Fibroblast of the aortic adventitia (primary cell): Measurements from ENCODE around the gene LCLAT1. TPM values are rescaled to one million over a fixed set of nuclear protein-coding genes. Genes with fewer than 3 reads are reported as not detected.

Experiments used
- DNase-seq: peaks from one replicate; pipeline ENCODE4 v3.0.0-alpha.2; 2010; ENCODE audit warnings: low read depth
- H3K4me3 ChIP-seq: 2 replicates; pipeline ENCODE4 v1.5.1; 2011; ENCODE audit warnings: low read depth, mild to moderate bottlenecking, control low read depth, low read length, moderate library complexity
- total RNA-seq: library from RNA; depleted of rRNA; stranded (reverse); fragments of >200 nt; gene quantifications from 2 replicates; pipeline ENCODE4 v1.2.3, GENCODE V29; 2012; ENCODE audit warnings: low replicate concordance
- TF ChIP-seq, protein P1 (sequence below): IDR thresholded peaks from 2 replicates; pipeline ENCODE4 v1.5.1; 2011; ENCODE audit warnings: mild to moderate bottlenecking, low read length, control low read depth, inconsistent platforms; ENCODE audit not compliant: insufficient read depth

LCLAT1 gene
- 21.5 and 31.9 TPM in 2 replicates for total RNA-seq

DNA sequence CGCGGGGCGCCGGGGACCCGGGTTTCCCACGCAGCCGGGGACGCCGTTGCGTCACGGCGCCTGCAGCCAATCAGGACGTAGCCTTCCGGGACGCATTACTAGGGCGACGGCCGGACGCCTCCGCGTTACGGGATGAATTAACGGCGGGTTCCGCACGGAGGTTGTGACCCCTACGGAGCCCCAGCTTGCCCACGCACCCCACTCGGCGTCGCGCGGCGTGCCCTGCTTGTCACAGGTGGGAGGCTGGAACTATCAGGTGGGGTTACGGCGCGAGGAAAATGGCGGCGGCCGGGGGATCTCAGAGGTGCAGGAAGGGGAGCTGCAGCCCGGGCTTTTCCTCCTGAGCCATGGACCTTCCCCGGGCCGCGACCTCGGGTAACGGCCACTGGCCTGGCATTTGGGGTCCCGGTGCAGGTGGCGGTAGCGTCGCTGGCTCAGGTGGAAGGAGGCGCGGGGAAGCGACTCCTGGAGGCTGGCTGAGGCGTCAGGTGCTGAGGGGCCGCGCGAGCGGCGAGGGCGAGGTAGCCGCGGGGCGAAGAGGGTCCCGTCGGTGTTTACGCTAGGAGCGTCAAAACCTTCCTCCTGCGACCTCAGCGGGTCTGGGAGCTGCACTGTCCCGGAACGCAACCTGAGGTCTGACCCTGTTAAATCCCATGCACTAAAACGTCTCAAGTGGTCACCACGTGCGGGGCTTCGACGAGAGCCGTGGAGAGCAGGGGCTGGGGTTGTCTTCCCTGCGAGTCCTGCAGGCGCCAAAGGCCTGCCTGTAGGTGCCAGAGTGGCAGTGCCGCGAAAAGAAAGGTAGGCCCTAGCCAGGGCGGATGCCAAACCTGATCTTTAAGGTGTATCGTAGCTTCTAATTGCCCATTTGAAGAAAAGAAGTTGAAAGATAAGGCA is at the start of gene LCLAT1:
LCLAT1 (plus strand) TSS at position 98 of the 897 bp plus-strand sequence. CDS start 78,345 bp downstream, outside the sequence.
- peak; percentile 68 for DNase-seq
- TF ChIP-seq, protein P1, sequence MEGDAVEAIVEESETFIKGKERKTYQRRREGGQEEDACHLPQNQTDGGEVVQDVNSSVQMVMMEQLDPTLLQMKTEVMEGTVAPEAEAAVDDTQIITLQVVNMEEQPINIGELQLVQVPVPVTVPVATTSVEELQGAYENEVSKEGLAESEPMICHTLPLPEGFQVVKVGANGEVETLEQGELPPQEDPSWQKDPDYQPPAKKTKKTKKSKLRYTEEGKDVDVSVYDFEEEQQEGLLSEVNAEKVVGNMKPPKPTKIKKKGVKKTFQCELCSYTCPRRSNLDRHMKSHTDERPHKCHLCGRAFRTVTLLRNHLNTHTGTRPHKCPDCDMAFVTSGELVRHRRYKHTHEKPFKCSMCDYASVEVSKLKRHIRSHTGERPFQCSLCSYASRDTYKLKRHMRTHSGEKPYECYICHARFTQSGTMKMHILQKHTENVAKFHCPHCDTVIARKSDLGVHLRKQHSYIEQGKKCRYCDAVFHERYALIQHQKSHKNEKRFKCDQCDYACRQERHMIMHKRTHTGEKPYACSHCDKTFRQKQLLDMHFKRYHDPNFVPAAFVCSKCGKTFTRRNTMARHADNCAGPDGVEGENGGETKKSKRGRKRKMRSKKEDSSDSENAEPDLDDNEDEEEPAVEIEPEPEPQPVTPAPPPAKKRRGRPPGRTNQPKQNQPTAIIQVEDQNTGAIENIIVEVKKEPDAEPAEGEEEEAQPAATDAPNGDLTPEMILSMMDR: no peak
- H3K4me3 ChIP-seq: peak within 1 kb of the TSS; percentile 94

DNA sequence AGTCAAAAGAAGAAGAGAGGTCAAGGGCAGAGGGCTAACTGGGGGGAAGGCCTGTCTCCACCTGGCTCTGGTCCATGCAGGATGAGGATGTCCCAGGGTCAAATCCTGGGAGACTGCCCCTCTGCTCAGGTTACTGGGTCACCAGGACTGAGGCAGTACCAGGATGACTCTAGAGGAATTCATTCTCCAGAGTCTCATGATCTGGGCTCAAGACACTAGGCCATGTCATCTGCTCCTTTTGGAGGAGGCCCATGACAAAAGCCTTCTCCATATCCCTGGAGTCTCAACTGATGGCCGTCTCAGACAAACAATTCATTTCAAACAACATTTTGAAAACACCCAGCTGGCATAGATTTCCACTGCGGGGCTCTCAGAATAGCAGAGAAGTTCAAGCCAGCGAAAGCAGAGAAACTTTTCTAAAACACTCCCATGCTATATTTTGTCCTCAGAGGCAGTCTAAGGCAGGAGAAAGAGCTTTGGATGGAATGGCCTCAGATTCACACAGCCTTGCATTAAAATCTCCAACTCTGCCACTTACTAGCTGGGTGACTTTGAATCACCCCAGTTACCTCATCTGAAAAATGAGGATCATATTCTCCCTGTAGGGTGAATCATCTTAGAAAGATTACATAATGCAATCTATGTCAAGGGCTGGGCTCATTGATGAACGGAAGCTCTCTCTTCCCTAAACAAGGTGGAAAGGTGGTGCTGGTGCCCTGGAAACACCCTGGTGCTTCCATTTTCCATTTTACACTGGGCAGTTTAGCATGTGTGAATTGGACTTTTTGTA is 48.8 kb upstream of the LCLAT1 start:
- no peak overlapping the region for H3K4me3 ChIP-seq
- TF ChIP-seq, protein P1: no peak
- DNase-seq: no peak

DNA sequence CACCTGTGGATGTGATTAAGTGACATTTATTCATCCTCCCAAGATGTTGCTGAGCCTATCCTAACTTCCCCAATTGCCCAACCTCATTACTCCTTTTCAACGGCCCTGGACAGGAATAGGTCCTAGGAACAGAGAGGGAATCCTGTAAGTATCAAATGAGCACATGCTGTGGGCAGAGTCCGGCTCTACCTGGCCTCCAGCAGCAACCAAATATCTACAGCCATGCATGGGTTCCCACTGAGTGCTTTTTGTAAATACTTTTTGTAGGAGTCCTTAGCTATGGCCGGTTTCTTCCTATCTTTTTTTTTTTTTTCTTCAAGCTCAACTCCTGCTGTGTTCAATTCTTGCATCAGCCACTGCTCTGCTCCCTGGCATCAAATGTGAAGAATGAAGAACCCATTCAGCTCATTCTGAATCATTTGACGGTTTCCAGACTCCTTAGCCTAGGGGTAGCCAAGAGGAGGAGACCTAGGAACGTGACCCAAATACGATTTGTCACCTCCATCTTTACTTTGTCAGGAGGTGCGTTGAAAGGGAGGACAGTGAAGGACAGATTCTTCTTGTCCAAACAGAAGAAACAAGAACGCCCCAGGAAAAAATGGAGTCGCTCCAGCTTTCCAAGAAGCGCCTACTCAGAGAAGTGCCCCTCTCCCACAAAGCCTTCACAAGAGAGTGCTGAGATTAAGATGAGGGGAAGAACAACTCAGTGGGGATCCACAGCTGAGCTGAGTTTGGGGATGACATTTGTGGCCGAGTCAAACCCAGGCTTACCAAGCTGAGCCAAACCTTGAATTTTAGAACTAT is 46.7 kb upstream of the LCLAT1 start:
- TF ChIP-seq, protein P1: no peak

DNA sequence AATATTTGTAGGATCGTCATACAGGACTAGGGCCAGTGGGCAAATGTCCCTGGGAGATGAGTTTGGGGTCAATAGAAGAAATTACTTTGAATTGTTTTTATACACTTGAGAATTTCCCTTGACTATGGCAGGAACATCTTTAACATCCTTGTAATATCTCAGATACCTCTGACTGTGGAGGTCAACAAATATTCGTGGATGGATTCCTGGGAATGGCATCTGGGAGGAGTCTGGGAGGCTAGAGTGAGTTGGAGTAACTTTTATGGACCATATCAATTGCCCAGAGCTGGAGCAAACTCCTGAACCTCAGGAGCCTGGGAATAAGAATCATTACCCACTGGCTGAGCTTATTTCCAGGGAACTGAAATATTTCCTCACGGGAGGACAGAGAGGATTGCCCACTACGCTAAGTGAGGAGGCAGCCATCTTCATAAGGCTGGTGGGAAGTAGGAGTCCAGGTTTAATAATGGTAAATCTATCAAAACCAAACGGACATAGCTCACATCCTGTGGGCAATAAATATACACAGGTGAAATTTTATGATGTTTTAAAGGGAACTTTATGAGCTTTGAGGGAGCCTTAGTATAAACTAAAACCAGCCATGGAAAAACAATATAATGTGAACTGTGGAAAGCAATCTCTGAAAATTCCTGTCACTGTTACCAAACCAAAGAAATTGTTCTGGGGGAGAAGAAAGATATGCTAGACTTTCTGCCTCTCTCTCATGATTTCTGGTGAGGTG is 44.4 kb upstream of the LCLAT1 start:
- no peak overlapping the region for H3K4me3 ChIP-seq
- TF ChIP-seq, protein P1: no peak
- no peak for DNase-seq

More for the DNA sequence above, 46.7 kb upstream of the LCLAT1 start:
- peak; percentile 92 for DNase-seq
- no peak overlapping the region for H3K4me3 ChIP-seq

DNA sequence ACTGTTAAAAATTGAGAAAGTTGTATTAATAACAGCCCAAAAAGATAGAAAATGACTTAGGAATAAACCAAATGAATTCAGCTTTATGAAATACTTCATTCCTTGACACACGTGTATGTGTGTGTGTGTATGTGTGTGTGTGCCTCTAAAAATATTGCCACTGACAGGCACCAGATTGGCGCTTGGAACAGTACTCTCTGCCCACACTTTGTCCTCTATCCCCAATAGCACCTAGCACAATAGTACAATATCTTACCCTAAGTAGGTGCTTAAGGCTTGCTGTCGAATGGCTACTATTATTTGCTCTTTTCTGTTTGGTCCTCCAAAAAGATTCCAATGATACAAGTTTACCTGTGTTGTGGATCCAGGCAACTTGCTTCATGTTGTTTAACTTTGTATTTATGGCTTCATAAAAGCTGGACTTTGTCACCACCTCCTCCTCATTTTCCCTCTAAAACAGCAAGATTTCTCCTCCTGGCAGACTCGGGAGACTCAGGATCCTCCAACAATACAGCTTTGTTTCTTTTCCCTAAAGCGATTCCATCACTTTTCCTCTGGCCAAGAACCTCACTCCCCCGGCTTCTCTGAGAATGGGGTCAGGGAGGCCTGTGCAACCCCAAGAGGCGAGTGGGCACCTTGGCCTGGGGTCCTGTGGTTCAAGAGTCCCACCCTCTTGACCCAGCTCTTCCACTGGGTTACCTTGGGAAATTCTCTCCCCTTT is 43.3 kb upstream of the LCLAT1 start:
- no peak overlapping the region for H3K4me3 ChIP-seq
- TF ChIP-seq, protein P1: no peak
- no peak for DNase-seq
